ENCODE results near the gene EFNA2. TPM values are rescaled to one million over a fixed set of nuclear protein-coding genes. Genes with fewer than 3 reads are reported as not detected.

The EFNA2 gene
- total and polyA plus RNA-seq, 2 of the 8 experiments (the other 6 are each of a cell fraction or from before 2014, with no cell fraction given), result 4.0 to 7.0 TPM

DNA sequence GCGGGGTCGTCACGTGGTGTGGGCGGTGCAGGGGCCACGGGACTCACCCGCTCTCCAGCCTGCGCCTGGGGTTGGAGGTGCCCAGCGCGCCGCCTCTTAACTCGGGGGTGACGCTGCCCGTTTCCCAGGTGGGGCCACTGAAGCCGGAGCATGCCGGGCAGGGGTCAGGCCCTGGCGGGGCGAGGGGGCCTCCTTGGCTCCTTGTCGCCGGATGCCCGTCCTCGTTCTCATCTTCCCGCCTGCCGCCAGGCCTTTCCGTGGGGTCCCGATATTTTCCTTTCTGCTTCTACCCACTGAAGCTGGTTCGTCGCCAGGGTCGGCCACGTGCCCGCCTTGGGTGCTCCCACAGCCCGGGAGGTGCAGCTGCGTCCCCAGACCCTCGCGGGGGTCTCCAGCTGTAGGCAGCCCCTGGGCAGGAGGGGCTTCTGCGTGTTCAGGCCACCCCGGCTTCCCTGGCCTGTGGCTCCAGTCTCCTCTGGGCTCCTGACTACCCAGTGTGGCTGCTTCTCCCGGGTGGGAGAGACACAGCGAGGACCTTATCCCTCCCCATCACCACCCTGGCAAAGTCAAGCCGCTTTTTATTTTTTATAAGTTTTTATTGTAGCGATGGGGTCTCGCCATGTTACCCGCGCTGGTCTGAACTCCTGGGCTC is 9.6 kb upstream of the EFNA2 start (continued):
- no peak for TF ChIP-seq GTF2F1 (IDR thresholded peaks at IDR 0.05; ENCODE audit: borderline replicate concordance, low read depth, low read length)
- TF ChIP-seq TBP (IDR thresholded peaks at IDR 0.05; ENCODE audit: low read depth, low read length), result no peak
- no peak for TF ChIP-seq RXRA (IDR thresholded peaks at IDR 0.05; ENCODE audit: insufficient read depth, low read depth, low read length)
- no peak for TF ChIP-seq SP1 (IDR thresholded peaks at IDR 0.05; ENCODE audit: low read depth, low read length)
- TF ChIP-seq CBX5 (IDR thresholded peaks at IDR 0.05; ENCODE audit: low read depth, low read length), result no peak
- no peak for TF ChIP-seq CTBP2 (IDR thresholded peaks at IDR 0.05; ENCODE audit: borderline replicate concordance, insufficient read depth, insufficient read length, low read length)
- TF ChIP-seq FOSL1 (IDR thresholded peaks at IDR 0.05; ENCODE audit: insufficient read depth, low read depth, low read length), result no peak
